Anterior cingulate cortex (tissue), 58 donors: ENCODE data around the gene PRKRA.
"Not testable (repeated sequence)": the region's sequence is repeated elsewhere in the genome, so short reads cannot be mapped to it uniquely, and the experiment has no call there.

ENCODE experiments used
- DNase-seq, 58 donors: peaks; one replicate each; lab custom pipeline; 2025; lab: John Stamatoyannopoulos, UW

The PRKRA gene

DNA sequence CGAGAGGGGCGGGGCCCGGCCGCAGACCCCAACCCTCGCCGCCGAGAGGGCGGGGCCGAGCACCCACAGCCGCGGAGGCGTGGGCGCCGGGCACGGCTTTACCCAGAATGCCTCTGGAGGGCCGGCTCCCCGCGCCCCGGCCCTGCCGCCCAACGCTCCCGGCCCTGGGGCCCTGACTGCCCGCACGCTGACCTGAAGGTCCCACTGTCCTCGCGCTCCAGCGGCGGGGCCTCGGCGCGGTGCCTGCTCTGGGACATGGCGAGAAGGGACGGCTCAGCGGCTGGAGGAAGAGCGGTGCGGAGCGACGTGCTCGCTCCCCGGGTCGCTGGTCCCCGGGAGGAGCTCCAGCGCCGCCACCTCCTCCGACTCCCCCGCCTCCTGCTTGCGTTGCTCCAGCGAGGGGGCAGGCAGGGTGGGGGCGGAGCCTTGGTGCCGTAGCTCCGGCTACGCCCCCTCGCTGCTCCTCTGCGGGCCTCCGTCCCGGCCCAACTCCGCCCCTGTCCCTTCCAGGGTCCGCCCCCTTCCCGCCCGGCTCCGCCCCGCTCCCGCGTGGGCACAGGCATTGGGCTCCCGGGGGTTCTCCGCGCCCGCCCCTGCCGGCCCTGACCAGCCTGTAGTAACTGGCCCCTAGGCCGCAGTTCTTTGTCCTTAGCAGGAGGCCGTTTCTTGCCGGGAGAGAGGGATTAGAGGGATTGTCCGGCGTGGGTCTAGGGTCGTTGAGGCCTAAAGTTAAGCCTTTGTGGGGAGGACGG, at the start of gene PRKRA, which contains the start of gene PJVK:
Gene PRKRA, minus strand, starts transcription at position 402 of the 752 bp plus-strand sequence. Its CDS starts 145 bp downstream, at position 257.
Gene PJVK, plus strand, starts transcription at position 605 of the 752 bp plus-strand sequence. CDS start 2,032 bp downstream, outside the sequence.
- peak; percentile 69 to 99 (median 96) for DNase-seq

DNA sequence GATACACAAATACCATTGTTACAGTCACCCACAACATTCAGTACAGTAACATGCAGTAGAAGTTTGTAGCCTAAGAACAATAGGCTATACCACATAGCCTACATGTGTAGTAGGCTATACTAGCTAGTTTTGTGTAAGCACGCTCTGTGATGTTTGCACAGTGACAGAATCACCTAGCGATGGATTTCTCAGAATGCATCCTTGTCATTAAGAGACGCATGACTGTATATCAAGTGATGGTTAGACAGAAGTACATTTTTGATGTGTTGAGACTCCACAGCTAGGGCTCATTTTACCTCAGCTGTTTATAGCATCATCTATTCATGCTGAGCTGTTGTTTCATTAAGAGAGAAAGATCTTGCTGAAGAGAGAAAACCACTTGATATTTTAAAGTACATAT, 48.7 kb upstream of the PRKRA start:
- DNase-seq = no peak

DNA sequence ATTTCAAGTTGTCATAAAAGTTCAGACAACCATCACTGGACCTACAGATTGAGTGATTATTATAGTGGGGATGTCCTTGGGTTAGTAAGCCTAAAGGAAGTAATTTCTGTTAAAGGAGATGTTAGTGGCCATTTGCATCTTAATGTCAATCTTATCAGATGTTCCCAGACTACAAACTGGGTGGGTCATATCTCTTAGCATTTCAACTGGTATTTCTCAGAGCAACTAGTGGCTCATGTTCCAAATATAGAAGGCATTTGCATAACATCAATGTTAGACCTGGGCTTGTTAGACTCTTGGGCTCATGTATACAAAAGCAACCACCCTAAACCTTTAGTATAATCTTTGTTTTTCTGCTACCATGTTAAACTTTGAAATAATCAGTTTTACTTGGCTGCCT, 47.2 kb upstream of the PRKRA start:
- no peak for DNase-seq

DNA sequence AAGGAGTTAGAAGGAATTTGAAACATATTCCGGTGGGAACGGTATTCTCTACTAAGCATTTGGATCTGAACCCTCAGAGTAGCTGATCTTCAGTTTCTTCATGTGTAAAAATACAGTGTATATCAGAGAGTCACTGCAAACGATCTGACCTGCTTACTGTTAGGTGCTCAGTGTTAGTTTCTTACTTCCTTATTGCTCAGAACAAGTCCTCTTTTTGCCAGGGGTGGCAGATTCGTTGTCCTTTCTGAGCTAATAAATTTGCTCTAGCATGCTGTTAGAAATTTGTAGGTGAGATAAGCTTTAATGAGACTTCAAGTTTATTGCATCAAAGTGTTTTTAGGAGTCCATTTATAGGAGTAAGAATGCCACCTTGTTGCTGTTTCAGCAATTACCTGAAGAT, 45.1 kb upstream of the PRKRA start:
- no peak for DNase-seq

- no peak for DNase-seq
Observed at GRCh38 chr2:178491612-178492011, 40.6 kb upstream of the PRKRA start.

- DNase-seq = no peak
Observed at GRCh38 chr2:178485356-178485755, 34.4 kb upstream of the PRKRA start.

- peak in 15 of 58 donors; percentile 1 to 77 (median 13) for DNase-seq
Observed at GRCh38 chr2:178484245-178485041, 33.5 kb upstream of the PRKRA start.

DNA sequence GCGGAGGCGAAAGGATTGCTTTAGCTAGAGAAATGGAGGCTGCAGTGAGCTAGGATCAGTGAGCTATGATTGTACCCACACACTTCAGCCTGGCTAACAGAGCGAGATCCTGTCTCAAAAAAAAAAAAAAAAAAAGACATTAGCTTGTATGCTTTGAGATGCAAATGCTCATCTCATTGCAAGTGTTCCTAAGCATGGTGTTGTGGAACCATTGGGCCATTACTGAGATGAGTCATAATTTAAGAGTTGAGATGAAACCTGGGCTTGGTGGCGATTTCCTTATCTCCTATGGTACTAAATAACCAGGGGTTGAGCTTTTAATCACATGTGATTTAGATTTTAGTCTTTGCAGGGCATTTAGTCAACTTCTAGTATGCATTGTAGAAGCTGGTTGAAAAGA, 31.5 kb upstream of the PRKRA start:
- no peak for DNase-seq

DNA sequence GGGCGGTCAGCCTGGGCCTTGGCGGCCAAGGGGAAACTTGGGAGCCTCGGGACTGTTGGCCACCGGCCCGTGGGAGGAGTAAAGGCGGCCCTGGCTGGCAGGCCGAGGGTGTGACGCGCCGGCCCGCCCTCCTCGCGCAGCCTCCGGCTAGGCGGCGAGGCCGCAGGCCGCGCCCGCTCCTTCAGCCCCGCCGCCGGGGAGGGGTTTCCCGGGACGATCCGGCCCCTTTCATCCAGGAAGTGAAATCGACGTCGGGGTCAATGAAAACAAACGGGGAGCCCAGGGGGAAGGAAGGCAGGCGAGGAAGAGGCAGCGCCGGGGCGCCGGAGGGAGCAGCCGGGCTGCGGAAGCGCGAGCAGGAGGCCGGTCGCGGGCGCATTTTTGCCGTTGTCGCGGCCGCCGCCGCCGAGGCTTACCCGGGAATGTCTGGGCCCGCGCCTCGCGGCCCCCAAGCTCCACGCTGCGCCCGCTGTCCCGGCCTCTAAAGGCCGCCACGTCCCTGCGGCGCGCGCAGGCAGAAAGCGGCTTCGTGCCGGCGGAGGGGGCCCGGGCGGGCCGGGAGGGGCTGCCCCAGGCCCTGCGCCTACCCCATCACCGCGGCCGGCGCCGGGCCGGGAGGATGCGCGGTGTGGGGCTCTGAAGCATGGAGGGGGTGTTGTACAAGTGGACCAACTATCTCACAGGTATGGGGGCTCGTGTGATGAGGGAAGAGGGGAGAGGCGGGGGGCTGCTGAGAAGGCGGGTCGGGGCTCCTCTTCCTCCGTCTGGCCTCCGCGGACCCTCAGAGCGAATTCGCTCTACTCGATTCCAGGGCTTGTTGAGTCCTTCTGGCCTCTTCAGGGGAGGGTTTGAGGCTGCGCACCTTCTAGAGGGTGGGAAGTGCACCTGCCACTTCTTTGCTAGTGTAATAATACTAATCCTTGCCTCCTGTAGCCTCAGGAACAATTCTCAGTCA, 29.5 kb upstream of the PRKRA start, which contains the start of gene PLEKHA3:
Gene PLEKHA3, plus strand, starts transcription at position 231 of the 955 bp plus-strand sequence. Its CDS starts 413 bp downstream, at position 644.
- DNase-seq = peak; percentile 56 to 95 (median 90)

DNA sequence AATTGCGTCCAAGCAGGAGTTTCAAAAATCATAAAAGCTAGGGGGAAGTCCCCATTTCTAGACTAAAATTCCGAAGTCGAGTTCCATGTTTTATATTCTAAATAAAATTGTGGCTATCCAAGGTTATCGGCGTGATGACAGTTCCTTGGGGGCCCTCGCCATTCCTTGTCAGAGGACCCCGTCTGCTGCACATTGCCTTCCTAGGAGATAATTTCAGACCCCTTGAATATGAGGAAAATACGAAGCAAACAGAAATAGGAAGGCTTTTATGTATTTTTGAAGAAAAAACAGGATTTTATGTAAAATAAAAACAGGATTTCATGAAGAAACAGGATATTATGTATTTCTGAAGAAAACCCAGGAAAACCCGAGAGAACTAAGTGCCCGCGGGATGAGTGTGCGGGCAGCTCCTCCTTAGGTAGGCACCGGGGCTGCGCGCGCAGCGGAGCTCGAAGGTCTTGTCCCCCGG, 28.8 kb upstream of the PRKRA start:
- no peak for DNase-seq

- DNase-seq = no peak
Observed at GRCh38 chr2:178479275-178479616, 28.3 kb upstream of the PRKRA start.

DNA sequence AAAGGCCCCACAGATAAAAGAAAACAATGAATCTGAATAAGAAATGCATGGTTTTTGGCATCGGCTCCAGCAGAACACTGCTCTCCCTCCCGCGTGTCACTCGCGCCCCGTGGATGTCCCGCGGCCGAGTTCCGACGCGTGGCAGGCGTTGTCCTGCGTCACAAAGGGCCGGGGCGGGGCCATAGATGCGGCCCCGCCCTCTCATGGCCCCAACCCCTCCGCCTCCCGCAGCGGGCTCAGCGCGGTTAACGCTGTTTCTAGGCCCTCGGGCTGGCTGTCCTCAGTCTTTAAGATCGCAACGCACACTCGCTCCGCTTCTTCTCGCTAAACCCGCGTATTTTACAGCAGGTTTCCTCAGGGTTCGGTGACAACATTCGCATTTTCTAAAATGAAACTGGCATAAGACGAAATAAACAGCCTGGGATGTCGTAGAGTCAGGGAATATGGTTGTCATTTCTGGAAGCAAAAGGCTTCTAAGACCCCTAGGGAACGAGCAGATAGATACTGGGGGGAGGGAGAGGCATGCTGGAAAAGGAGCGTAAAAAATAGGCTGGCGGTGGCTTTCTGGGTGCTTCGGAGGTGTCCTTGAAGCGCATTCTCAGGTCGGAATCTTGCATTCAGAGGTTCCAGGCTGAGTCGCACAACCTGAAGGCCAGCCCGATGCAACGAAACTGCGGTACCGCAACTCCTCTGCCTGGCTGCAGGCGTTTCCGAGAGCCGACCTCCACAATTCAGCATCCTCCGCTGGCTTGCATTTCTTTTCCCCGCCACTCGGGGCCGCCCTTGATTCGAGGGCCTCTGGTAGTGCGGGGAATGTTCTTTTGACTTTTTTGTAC, 27.7 kb upstream of the PRKRA start, which contains the start of gene FKBP7:
Gene FKBP7, minus strand, starts transcription at position 162 of the 836 bp plus-strand sequence. Its CDS starts 101 bp downstream, at position 61.
- DNase-seq = peak; percentile 18 to 92 (median 82)

DNA sequence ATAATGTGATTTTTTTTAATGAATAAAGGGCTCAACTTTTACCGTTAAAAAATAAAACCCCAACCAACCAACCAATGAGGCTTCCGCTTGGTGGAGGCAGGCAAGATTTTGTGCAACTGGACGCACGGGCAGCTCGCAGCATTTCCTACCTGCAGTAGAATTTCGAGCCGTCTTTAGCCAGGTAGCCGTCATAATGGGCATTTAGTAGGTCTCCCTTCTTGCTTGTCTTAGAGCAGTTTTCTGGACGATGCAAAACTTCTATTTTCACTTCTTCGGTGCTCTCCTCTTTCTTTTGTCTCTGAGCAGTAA, 27.1 kb upstream of the PRKRA start:
- no peak for DNase-seq

DNA sequence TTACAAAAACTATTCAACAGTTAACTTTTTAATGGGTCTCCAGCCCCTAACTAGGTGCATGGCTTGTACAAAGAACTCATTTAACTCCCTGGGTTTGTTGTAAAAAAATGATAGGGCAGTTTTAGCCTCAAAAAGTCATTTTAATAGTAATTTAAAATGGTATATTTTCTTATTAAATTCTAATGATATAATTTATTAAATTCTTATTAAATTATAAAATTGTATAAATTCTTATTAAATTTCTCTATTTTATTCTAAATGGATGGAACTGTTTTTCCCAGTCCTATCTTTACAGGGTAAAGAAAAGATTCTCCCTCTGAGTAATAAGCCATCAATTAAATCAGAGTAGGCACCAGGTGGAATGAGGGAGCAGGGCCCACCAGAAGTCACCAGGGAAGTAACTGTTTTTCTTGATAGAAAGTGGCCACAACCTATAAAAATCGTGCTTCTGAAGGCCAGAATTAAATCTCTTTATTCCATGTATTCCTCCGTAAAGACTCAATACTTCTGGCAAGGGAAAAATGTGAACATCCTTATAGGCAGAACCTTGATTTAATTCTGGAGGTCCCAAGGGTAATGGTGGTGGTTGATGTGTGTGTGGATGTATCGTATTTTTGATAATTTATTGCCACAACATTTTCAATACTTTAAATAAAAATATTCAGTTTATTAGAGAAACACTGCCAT, 26.6 kb upstream of the PRKRA start:
- no peak for DNase-seq

DNA sequence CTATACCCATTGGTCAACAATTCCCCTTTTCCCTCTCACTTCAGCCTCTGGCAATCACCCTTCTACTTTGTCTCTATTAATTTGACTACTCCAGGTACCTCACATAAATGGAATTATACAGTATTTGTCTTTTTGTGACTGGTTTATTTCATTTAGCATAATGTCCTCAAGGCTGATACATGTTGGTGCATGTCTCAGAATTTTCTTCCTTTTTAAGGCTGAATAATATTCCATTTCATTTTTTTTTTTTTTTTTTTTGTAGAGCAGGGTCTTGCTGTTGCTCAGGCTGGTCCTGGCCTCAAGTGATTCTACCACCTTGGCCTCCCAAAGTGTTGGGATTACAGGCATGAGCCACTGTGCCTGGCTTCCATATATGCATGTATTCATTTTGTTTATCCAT, 25.5 kb upstream of the PRKRA start:
- DNase-seq = no peak

- no peak for DNase-seq
Observed at GRCh38 chr2:178474560-178474959, 23.6 kb upstream of the PRKRA start.

DNA sequence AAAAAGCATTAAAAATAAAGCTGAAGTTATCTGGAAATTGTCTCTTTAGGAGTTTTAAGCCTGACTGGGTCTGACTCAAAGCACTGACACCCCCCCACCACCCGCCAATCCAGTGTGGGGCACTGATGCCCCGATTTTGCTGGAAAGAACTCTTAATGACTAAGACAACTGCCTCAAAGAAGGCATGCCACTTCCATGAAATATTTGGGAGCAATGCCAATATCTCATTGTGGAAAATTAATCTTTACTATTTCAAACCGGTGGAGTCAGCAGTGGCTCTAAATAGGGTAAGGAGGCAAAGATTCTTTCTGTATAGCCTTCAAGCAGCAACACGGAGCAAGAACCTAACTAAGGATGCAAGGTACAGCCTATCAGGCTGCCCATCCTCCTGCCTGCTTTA, 23.0 kb upstream of the PRKRA start:
- DNase-seq = no peak

GRCh38 chr2:178473373-178473772, 22.4 kb upstream of the PRKRA start:
- no peak for DNase-seq

DNA sequence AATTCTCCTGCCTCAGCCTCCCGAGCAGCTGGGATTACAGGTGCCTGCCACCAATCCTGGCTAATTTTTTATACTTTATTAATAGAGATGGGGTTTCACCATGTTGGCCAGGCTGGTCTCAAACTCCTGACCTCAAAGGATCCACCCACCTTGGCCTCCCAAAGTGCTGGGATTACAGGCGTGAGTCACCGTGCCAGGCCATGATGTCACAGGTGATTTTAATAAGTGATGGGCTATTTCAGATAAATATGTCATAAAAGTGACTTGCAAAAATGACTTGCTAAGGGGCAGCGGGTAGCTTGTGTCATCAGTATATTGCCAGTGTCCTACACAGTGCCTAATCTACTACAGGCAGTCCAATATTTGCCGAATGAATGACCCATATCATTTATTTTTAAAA, 20.3 kb upstream of the PRKRA start:
- DNase-seq = not testable (repeated sequence)
